GM18907 (cell line): ENCODE results near the gene ROR2.

Experiments
- ATAC-seq: cut with Tn5 transposase; IDR thresholded peaks from one replicate; pipeline ENCODE4 v1.9.1; 2021; ENCODE audit warnings: mild to moderate bottlenecking, moderate library complexity; ENCODE audit not compliant: unreplicated experiment

Gene ROR2

GRCh38 chr9:91693226-91693625 lies 256.8 kb downstream of the ROR2 start:
- no peak for ATAC-seq

GRCh38 chr9:91690540-91691249 lies 259.3 kb downstream of the ROR2 start:
- ATAC-seq = no peak

DNA sequence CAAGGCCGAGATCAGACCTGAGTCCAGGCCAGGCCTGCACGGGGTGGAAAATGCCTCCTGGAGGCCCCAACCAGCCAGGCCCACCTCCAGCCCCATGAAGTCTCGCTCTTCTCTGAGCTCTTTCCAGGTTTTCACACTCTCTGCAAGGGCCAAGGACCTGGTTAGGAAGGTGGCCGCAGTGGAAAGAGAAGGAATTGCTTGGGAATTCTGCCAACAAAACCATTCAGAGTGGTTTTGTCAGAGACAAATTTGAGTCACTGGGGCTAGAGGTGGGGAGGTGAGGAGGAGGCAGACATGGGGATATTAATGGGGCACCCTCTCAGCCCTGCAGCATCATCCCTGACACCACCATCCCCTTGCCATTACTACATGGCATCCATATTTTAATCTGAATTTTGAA lies 261.0 kb downstream of the ROR2 start:
- no peak for ATAC-seq

DNA sequence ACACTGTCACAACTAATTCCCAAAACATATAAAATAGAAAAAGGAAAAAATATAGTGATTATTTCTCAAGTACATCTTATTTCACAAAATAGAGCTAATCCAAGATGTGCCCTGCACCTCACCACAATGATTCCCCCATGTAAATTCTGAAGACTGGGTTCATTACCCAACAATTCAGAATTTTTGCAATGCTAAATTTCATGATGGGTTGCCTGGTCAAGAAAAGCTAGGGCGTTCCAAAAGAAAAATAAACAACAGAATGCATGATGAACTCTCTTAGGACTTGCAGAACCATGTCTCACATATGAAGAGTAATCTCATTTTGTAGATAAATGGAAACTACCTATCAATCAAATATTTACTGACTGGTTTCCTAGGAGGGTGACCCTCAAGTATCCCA lies 266.8 kb downstream of the ROR2 start:
- no peak for ATAC-seq

GRCh38 chr9:91682806-91683205 lies 267.2 kb downstream of the ROR2 start:
- no peak for ATAC-seq

GRCh38 chr9:91681461-91682305 lies 268.3 kb downstream of the ROR2 start:
- no peak for ATAC-seq

DNA sequence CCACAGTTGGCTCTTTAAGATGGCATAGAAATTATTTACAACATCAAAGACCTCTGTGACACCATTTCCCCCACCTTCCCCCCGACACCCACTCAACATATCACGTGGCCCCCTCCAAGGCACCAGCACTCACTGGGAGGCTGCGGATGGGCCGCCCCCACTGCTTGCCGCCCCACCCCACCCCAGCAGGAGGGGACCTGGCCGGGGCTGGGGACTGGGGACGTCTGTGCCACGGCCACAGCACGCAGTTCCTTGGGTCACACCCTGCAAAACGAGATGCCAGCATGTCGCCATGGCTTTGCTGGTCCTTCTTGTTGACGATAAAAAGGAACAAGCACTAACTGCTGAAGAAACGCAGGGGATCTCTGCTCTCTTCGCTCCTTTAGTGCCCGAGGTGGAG lies 269.0 kb downstream of the ROR2 start:
- no peak for ATAC-seq

GRCh38 chr9:91680106-91680505 lies 269.9 kb downstream of the ROR2 start:
- ATAC-seq = no peak

DNA sequence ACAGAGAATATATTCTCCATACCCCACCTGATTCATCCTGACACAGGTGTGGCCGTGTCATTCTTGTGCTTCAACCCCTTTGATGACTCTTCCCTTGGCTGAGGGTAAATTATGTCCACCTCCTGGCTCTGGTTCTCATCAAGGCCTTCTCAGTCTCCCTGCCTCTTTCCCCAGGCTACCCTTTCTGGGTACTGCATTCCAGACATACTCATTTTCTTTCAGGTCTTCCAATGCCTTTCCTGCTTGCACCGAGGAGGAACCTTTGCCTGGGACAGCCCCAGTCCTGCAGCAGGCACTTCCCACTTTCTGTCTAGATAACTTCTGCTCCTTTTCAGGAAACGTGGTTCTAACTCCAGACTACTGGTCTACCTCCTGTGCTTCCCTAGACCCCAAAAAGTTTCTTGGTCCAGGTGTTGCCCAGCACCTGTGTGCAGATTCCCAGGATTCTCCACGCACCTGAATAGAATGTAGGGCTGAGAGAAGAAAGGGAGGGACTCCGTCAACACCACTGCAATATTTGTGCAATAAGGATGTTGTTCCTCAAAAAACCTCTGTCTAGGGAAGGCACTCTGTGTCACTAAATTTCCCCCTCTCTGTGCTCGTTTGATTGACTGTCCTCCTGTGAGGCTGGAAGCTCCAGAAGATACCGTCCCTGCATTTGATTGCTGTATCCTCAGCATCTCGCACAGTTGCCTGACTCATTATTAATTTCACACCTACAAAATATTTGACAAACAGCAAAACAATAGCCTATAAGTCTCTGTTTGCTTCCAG lies 271.0 kb downstream of the ROR2 start:
- no peak for ATAC-seq

GRCh38 chr9:91677822-91678436 lies 272.1 kb downstream of the ROR2 start:
- ATAC-seq = no peak

DNA sequence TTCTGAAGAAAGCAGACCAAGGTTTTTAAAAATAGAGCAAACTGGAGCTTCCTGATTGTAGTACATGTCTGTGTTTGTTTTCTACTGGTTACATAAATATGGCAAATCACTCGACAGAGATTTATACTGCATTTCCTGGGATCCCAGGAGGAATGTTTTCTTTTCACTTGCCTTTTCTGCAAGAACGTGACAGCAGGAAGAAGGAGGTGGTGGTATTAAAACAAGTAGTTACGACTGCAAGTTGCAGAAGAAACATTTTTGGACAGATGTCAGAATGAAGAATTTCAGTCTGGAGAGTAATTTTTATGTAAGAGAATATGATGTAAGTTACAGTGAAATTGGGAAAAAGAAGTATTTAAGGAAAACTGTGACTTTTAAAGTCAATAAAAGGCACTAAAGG lies 272.7 kb downstream of the ROR2 start:
- ATAC-seq = no peak

DNA sequence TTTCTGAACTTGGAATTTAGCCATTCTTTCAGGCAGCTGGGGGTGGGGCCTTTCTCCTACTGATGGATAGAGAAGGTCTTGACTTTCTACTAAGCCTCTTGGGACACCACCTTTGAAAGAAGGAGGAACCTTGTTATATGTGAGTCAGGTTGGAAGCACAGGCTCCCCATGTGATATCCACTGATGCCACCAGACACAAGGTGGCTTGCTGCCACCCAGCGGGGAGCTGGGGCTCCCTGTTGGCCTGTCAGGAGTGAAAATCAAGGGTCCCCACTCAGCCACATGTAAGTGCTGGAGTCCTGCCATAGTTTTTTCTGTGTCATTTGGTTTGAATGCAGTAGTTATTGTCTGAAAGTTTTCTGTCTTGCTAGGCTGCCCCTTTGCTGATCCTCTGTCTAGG lies 274.0 kb downstream of the ROR2 start:
- ATAC-seq = no peak

GRCh38 chr9:91664663-91665062 lies 285.4 kb downstream of the ROR2 start:
- ATAC-seq = no peak

GRCh38 chr9:91663858-91664257 lies 286.2 kb downstream of the ROR2 start:
- ATAC-seq = no peak

GRCh38 chr9:91661451-91661850 lies 288.6 kb downstream of the ROR2 start:
- no peak for ATAC-seq

DNA sequence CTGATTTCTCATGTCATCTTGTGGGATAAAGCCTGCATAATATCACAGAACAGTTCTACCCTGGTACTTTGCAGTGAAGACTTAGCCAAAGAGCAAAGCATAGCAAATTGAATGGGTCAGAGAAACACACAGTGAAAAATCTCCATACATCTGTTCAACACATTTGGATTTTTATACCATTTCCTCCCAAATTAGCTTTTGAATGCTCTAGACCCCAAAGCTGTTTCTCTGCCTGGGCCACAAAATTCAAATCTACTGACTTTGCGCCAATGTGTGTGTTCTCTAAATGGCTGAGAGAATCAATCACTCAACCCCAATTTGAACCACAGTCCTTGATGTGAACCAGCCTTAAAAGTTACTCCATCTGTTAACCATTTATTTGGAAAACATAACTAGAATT lies 289.5 kb downstream of the ROR2 start:
- ATAC-seq = no peak

DNA sequence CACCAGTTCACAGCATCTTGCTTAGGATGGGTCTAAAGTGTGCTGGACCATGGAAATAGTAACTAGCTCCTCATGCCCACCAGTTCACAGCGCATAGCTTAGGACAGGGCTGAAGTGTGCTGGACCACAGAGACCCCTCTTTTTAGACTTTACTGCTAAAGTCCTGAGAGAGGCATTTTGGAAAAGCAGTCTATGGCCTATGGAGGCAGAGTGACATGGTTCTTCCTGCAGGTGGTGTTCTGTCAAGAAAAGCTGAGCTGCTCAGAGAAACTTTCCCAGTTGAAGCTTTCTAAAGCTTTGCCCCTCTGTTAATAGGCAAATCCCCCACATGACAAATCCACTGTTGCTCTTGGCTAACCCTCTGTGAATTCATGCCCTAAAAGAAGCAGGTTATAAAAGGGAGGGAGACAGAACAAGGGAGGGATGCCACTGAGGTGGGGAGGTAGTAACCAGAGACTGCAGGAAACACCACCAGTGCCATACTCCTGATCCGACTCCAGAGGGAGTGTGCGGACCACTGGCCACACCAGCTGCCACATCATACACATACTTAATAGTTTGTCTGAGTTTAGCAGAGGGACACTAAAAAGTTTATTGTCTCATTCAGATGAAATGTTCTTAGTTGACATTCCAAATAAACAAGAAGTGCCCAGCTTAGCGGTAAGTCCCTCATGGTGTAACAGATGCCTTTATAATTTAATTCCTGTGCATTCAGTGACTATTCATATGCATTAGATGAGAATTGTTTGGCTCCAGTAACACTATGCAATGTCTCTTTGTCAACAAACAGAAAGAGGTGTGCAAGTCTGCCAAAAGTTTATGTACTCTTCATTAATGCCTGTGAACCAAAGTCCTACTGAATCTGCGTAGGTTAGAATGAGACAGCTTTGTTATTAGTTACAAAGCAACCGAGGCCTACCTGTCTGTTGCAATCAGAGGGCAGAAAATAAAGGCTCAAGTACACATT lies 290.2 kb downstream of the ROR2 start:
- ATAC-seq = no peak

GRCh38 chr9:91658513-91659105 lies 291.4 kb downstream of the ROR2 start:
- no peak for ATAC-seq

DNA sequence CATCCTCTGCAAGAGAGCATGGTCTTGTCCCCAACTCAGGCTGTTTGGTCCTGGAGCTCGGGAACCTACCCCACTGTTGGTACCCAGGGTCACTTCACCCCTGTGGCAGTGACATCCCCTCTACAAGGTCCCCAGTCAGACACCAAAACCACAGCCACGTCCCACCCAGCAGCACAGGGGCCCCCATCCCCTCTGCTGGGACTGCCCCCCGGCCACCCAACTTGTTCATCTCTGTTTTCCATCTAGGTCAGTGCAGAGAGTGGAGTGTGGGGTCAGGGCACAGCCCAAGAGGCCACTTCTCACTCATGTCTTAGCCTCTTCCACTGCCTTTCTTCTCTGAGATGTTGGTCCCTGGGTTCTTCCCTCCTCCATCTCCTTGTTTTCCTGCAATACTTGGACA lies 292.5 kb downstream of the ROR2 start:
- ATAC-seq = no peak

GRCh38 chr9:91655658-91656057 lies 294.4 kb downstream of the ROR2 start:
- ATAC-seq = no peak
